Esophagus squamous epithelium (tissue), 5 donors: ENCODE measurements around the gene HECTD3. TPM values are rescaled to one million over a fixed set of nuclear protein-coding genes. Genes with fewer than 3 reads are reported as not detected.

Experiments
- DNase-seq: peaks from one replicate; lab custom pipeline; 2025; lab: John Stamatoyannopoulos, UW
- H3K27ac ChIP-seq, 4 donors: fragments of 200-600 bp; sonication (generic); one replicate each; pipeline ENCODE4 v1.5.1; 2016 to 2019; ENCODE audit warnings: mild to moderate bottlenecking in 1 of 4
- H3K27me3 ChIP-seq, 4 donors: fragments of 200-600 bp; sonication (generic); 1 replicate in 3 of 4; 2 replicates in 1 of 4; pipeline versions ENCODE4 v1.5.1 to v1.6.0; 2017 to 2021; ENCODE audit warnings: antibody characterized with exemption in 1 of 4
- H3K36me3 ChIP-seq, 3 donors: fragments of 200-600 bp; sonication (generic); one replicate each; pipeline ENCODE4 v1.5.1; 2016 to 2019
- H3K4me1 ChIP-seq, 3 donors: fragments of 200-600 bp; sonication (generic); one replicate each; pipeline ENCODE4 v1.5.1; 2017 to 2019
- H3K4me3 ChIP-seq, 4 donors: fragments of 200-600 bp; sonication (generic); 1 replicate in 3 of 4; 2 replicates in 1 of 4; pipeline ENCODE4 v1.5.1; 2016 to 2019; ENCODE audit warnings: mild to moderate bottlenecking in 2 of 4, moderate library complexity in 1 of 4
- H3K9me3 ChIP-seq, 3 donors: fragments of 200-600 bp; sonication (generic); one replicate each; pipeline ENCODE4 v1.5.1; 2016 to 2019
- CTCF ChIP-seq, 6 experiments: fragments of 450-650 bp in 4 of 6; fragments of 200-600 bp in 2 of 6; sonication (generic) in 2 of 6; IDR thresholded peaks; one replicate each; pipeline ENCODE4 v1.5.1; 2016 to 2019; ENCODE audit warnings: antibody characterized with exemption in 6 of 6, mild to moderate bottlenecking in 4 of 6, moderate library complexity in 4 of 6
- POLR2A ChIP-seq, 4 donors: fragments of 450-650 bp; IDR thresholded peaks; one replicate each; pipeline ENCODE4 v1.6.1; 2017; ENCODE audit warnings: antibody characterized with exemption in 4 of 4, mild to moderate bottlenecking in 4 of 4, moderate library complexity in 3 of 4
- WGBS, 2 donors: methylation state at CpG; one replicate each; pipeline ENCODE4 v1.1.5; 2018; 5-methylcytosine and 5-hydroxymethylcytosine counted together
- intact Hi-C: fragments of 100-400 bp; cut with DNase I; formaldehyde crosslinking; loops from one replicate; pipeline ENCODE4 v1.15.0; 2022
- total RNA-seq, 4 donors: library from RNA; depleted of rRNA; stranded (reverse); fragments of >200 nt; gene quantifications; one replicate each; pipeline ENCODE4 v1.1.0, GENCODE V29; 2016
- donor health status: DM: yes; HTN: yes; CAD: no.

The HECTD3 gene
- total RNA-seq, 4 donors from 2014 or later, result 25.3 to 42.2 (median 28.2) TPM

GRCh38 chr1:45038240-45038639 lies 27.1 kb upstream of the HECTD3 start:
- 90 to 95% methylated on average over 2 of the region's 2 CpGs for WGBS, 2 donors
- H3K4me1 ChIP-seq, result peaks cover 0 to 15% (median 0%) of the 10 kb centered on the region in 3 donors

GRCh38 chr1:45037456-45037855 lies 26.3 kb upstream of the HECTD3 start:
- DNase-seq, result no peak
- H3K27me3 ChIP-seq, result no peaks in the 10 kb centered on the region
- peaks cover 0 to 15% (median 0%) of the 10 kb centered on the region in 3 donors for H3K4me1 ChIP-seq
- TF ChIP-seq POLR2A (IDR thresholded peaks at IDR 0.05), result no peak
- no peak for TF ChIP-seq CTCF (IDR thresholded peaks at IDR 0.05)
- peaks cover 0 to 10% (median 0%) of the 10 kb centered on the region in 3 donors for H3K36me3 ChIP-seq
- H3K27ac ChIP-seq, result no peak overlapping the region
- no peak overlapping the region for H3K4me3 ChIP-seq
- no peaks in the 10 kb centered on the region for H3K9me3 ChIP-seq
- intact Hi-C loops, result no loop called here

More at GRCh38 chr1:45038240-45038639, 27.1 kb upstream of the HECTD3 start:
- H3K36me3 ChIP-seq, result peaks cover 0 to 18% (median 0%) of the 10 kb centered on the region in 3 donors
- no peak for DNase-seq
- TF ChIP-seq CTCF (IDR thresholded peaks at IDR 0.05), result no peak
- TF ChIP-seq POLR2A (IDR thresholded peaks at IDR 0.05), result no peak
- H3K9me3 ChIP-seq, result no peaks in the 10 kb centered on the region
- no peaks in the 10 kb centered on the region for H3K27me3 ChIP-seq
- H3K4me3 ChIP-seq, result no peak overlapping the region
- H3K27ac ChIP-seq, result no peak overlapping the region
- intact Hi-C loops, result no loop called here

- Histone ChIP-seq H3K4me1 (peaks cover 0 to 15% (median 0%) of the 10 kb centered on the region in 3 donors), H3K27ac (no peak overlapping the region), H3K27me3 (no peaks in the 10 kb centered on the region), H3K9me3 (no peaks in the 10 kb centered on the region), H3K4me3 (no peak overlapping the region), H3K36me3 (peaks cover 0 to 6% (median 0%) of the 10 kb centered on the region in 3 donors)
- intact Hi-C loops, result no loop called here
- WGBS, 2 donors, result 84 to 89% methylated on average over 6 to 7 of the region's 7 CpGs
- no peak for DNase-seq
- TF ChIP-seq CTCF (IDR thresholded peaks at IDR 0.05) (no peak), POLR2A (IDR thresholded peaks at IDR 0.05) (no peak)
Measured at GRCh38 chr1:45035631-45036301, 24.6 kb upstream of the HECTD3 start.

GRCh38 chr1:45033356-45033755 lies 22.2 kb upstream of the HECTD3 start:
- no peak overlapping the region for H3K27ac ChIP-seq

More at GRCh38 chr1:45033356-45033755, 22.2 kb upstream of the HECTD3 start:
- Histone ChIP-seq H3K36me3 (peaks cover 0 to 6% (median 0%) of the 10 kb centered on the region in 3 donors), H3K9me3 (no peaks in the 10 kb centered on the region), H3K27me3 (no peaks in the 10 kb centered on the region), H3K4me3 (no peak overlapping the region), H3K4me1 (peaks cover 0 to 15% (median 0%) of the 10 kb centered on the region in 3 donors)
- no peak for TF ChIP-seq POLR2A (IDR thresholded peaks at IDR 0.05)
- no peak for TF ChIP-seq CTCF (IDR thresholded peaks at IDR 0.05)
- no peak for DNase-seq
- intact Hi-C loops, result no loop called here
- WGBS, 2 donors, result 96 to 100% methylated on average over 1 of the region's 1 CpG
